ENCODE results near the gene ATP2C1.
A peak's percentile ranks its signal among the peaks of the same experiment; 100 is the strongest.

The ATP2C1 gene

DNA sequence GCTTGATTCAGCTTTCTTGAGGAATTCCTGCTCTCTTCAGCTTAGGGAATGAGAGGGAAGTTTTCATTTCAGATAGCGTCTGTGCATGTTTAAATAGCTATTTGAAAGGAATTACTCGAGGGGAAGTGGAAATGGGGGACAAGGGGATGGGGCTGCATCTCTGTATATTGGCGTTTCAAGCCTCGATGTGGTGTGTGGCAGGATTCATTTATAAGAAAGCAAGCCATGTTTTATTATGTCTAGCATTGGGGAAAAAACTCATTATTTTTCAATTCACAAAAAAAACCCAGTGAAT is 1.0 kb downstream of the ATP2C1 start:
- H3K4me1 ChIP-seq (ENCODE audit: control insufficient read depth, insufficient read depth, low read length): peaks cover 9% of the 10 kb centered on the region
- H3K9me3 ChIP-seq (ENCODE audit: control insufficient read depth, low read length): no peaks in the 10 kb centered on the region
- 0 to 14% methylated on average over 3 to 4 of the region's 4 CpGs for WGBS, 2 experiments
- H3K27me3 ChIP-seq (ENCODE audit: control insufficient read depth, insufficient read depth, low read length, poor library complexity, severe bottlenecking): no peaks in the 10 kb centered on the region
- peak overlapping the region; percentile 81 for H3K27ac ChIP-seq (ENCODE audit: insufficient read depth, low read depth, low read length, poor library complexity, severe bottlenecking)
- H3K4me3 ChIP-seq (ENCODE audit: insufficient read depth, low read depth, low read length): peak overlapping the region; percentile 86
- H3K36me3 ChIP-seq (ENCODE audit: control insufficient read depth, insufficient read depth, low read length): no peaks in the 10 kb centered on the region

DNA sequence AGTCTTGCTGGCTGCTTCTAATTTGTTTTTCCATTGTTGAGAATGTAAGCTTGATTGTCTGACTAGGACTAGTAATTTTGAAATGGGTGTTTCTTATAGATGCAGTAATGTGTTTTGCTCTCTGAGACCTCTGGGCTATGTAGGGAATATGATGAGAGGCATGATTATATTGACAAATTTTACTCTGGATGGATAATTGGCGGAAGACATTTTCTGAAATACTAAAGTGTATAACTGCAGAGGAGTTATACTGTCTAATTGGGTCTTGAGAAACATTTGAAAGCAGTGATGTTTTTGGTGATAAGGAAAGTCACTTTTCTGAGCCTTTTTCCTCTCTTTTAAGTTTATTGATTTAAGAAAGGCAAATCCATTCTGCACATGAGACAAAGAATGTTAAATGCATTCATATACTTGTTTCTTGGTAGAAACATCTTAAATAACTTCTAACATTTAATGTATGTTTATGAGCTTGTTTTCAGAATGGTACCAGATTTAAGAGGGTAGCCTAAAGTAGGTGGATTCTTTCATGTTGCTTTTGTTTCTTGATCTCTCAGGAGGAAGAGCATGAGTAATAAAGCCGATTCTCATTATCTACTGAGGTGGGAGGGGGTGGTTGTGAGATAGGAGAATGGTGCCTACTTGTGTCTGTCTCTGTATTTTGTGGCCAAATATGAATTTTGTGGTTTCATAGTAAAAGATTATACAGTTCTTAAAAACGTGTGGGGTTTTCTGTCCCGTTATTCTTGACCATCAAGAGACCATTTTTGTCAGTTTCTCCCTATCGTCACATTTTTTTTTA is 2.0 kb downstream of the ATP2C1 start:
- Histone ChIP-seq H3K9me3 (ENCODE audit: control insufficient read depth, low read length) (no peaks in the 10 kb centered on the region), H3K27ac (ENCODE audit: insufficient read depth, low read depth, low read length, poor library complexity, severe bottlenecking) (no peak overlapping the region), H3K4me3 (ENCODE audit: insufficient read depth, low read depth, low read length) (peak overlapping the region; percentile 86), H3K36me3 (ENCODE audit: control insufficient read depth, insufficient read depth, low read length) (no peaks in the 10 kb centered on the region), H3K27me3 (ENCODE audit: control insufficient read depth, insufficient read depth, low read length, poor library complexity, severe bottlenecking) (no peaks in the 10 kb centered on the region), H3K4me1 (ENCODE audit: control insufficient read depth, insufficient read depth, low read length) (peaks cover 9% of the 10 kb centered on the region)
- 73 to 78% methylated on average over 4 to 5 of the region's 5 CpGs for WGBS, 2 experiments

DNA sequence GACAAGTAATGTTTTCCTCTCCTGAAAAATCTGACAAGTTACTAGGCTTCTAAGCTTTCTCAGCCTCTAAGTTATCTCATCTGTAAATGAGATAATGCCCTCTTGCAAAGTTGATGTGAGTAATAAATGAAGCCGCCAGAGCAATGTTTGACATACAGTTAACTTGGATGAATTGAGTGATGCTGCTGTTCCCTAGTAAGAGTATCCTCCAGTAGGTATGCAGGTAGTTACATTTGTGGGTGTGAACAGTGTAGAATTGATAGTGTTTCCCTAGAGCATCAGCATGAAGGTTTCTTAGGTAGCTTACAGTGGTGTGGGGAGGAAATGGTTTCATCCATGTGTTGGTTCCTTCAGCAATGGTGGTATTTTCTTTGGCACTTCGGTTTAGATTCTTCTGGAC is 3.4 kb downstream of the ATP2C1 start:
- no peaks in the 10 kb centered on the region for H3K27me3 ChIP-seq (ENCODE audit: control insufficient read depth, insufficient read depth, low read length, poor library complexity, severe bottlenecking)
- peaks cover 13% of the 10 kb centered on the region for H3K4me1 ChIP-seq (ENCODE audit: control insufficient read depth, insufficient read depth, low read length)
- no peak overlapping the region for H3K4me3 ChIP-seq (ENCODE audit: insufficient read depth, low read depth, low read length)
- no peak overlapping the region for H3K27ac ChIP-seq (ENCODE audit: insufficient read depth, low read depth, low read length, poor library complexity, severe bottlenecking)
- H3K36me3 ChIP-seq (ENCODE audit: control insufficient read depth, insufficient read depth, low read length): no peaks in the 10 kb centered on the region
- H3K9me3 ChIP-seq (ENCODE audit: control insufficient read depth, low read length): no peaks in the 10 kb centered on the region
- 92 to 95% methylated on average over 2 of the region's 2 CpGs for WGBS, 2 experiments

DNA sequence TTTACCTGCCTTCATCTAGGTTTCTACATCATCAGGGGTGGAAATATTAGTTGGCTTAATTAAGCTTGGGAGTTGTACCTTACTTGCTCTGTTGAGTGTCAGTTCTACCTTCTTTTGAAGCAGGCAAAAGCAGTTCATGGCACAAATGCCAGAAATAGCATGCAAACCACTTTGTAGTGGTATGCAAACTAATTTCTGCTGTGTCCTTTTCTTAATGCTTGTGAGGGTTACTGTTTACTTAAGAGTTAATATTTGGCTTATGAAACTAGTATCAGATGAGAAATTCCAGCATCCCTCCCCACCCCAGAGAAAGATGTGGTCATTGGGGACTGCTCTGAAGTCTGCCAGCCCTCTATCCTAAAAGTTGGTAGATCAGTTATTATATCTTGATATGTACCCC is 7.1 kb downstream of the ATP2C1 start:
- Histone ChIP-seq H3K27me3 (ENCODE audit: control insufficient read depth, insufficient read depth, low read length, poor library complexity, severe bottlenecking) (no peaks in the 10 kb centered on the region), H3K4me1 (ENCODE audit: control insufficient read depth, insufficient read depth, low read length) (peaks cover 13% of the 10 kb centered on the region), H3K9me3 (ENCODE audit: control insufficient read depth, low read length) (no peaks in the 10 kb centered on the region), H3K27ac (ENCODE audit: insufficient read depth, low read depth, low read length, poor library complexity, severe bottlenecking) (no peak overlapping the region), H3K36me3 (ENCODE audit: control insufficient read depth, insufficient read depth, low read length) (no peaks in the 10 kb centered on the region), H3K4me3 (ENCODE audit: insufficient read depth, low read depth, low read length) (no peak overlapping the region)

DNA sequence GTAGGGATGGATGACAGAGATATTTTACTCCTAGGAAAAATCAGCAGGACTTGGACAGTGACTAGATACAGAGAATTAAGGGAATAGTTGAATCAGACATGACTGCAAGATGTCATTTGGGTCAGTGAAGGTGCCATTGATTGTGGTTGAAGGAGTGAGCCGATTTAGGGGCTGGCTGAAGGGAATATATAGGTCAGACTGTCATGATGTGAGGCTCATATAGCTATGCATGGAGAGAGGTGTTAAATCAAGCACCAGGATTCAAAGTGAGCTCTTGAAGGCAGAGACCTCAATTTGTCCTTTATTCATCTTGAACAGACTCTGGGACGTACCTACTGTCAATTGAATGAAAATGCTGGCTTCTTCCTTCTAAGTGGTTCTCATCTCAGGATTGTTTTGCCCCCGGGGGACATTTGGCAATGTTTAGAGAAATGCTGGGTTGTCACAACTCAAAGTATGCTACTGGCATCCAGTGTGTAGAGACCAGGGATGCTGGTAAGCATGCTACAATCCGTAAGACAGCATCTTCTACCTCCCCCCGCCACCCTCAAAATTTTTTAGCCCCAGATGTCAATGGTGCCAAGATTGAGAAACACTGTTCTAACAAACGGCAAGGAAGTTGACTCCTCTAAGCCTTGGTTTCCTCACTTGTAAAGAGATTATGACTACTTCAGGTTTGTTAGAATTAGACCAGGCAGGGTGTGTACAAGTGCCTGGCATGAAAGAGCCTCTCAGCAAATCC is 7.8 kb downstream of the ATP2C1 start:
- Histone ChIP-seq H3K27ac (ENCODE audit: insufficient read depth, low read depth, low read length, poor library complexity, severe bottlenecking) (no peak overlapping the region), H3K36me3 (ENCODE audit: control insufficient read depth, insufficient read depth, low read length) (no peaks in the 10 kb centered on the region), H3K27me3 (ENCODE audit: control insufficient read depth, insufficient read depth, low read length, poor library complexity, severe bottlenecking) (no peaks in the 10 kb centered on the region), H3K4me3 (ENCODE audit: insufficient read depth, low read depth, low read length) (no peak overlapping the region), H3K4me1 (ENCODE audit: control insufficient read depth, insufficient read depth, low read length) (peaks cover 9% of the 10 kb centered on the region), H3K9me3 (ENCODE audit: control insufficient read depth, low read length) (no peaks in the 10 kb centered on the region)
- WGBS, 2 experiments: 84 to 93% methylated on average over 6 of the region's 6 CpGs

DNA sequence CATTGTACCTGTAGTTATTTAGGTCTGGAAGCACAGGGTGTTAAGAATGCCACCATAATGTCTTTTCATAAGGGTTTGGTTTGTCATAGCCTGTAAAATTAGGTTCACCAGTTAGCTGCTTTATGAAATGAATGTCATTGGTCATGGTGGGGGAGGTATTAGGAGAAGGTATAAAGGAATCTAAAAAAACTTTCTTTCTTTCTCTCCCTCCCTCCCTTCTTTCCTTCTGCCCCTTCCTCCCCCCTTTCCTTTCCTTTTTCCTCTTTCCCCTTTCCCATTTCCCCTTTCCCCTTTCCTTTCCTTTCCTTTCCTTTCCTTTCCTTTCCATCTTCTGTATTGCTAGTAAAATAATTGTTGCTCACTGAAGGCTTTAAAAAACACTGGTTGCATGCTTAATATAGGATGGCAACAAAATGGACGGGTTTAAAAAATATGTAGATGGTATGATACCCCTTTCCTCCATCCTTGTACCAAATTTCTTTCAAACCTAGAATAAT is 9.6 kb downstream of the ATP2C1 start:
- H3K27me3 ChIP-seq (ENCODE audit: control insufficient read depth, insufficient read depth, low read length, poor library complexity, severe bottlenecking): no peaks in the 10 kb centered on the region
- WGBS, 2 experiments: no CpG with 5 or more reads among the region's 1 CpG
- H3K27ac ChIP-seq (ENCODE audit: insufficient read depth, low read depth, low read length, poor library complexity, severe bottlenecking): no peak overlapping the region
- H3K36me3 ChIP-seq (ENCODE audit: control insufficient read depth, insufficient read depth, low read length): no peaks in the 10 kb centered on the region
- H3K4me3 ChIP-seq (ENCODE audit: insufficient read depth, low read depth, low read length): no peak overlapping the region
- peaks cover 9% of the 10 kb centered on the region for H3K4me1 ChIP-seq (ENCODE audit: control insufficient read depth, insufficient read depth, low read length)
- H3K9me3 ChIP-seq (ENCODE audit: control insufficient read depth, low read length): no peaks in the 10 kb centered on the region

DNA sequence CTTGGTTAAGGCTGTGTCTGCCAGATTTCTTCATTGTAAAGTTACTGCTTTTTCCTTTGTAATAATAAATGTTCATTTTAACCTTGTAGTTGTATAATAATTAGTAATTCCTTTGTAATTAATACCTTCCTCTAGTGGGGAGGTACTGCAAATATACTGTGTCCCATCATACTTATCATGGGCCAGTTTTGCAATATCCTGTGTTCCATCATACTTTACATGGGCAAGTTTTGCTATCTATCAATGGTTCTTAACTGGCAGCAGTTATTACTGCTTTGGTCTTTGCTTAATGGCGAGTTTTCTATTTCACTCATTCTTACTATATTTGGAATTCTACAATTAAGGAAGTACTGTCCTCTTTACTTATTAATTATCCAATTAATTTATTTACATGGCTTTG is 10.6 kb downstream of the ATP2C1 start:
- Histone ChIP-seq H3K36me3 (ENCODE audit: control insufficient read depth, insufficient read depth, low read length) (no peaks in the 10 kb centered on the region), H3K4me3 (ENCODE audit: insufficient read depth, low read depth, low read length) (no peak overlapping the region), H3K4me1 (ENCODE audit: control insufficient read depth, insufficient read depth, low read length) (peaks cover 5% of the 10 kb centered on the region), H3K27me3 (ENCODE audit: control insufficient read depth, insufficient read depth, low read length, poor library complexity, severe bottlenecking) (no peaks in the 10 kb centered on the region), H3K9me3 (ENCODE audit: control insufficient read depth, low read length) (no peaks in the 10 kb centered on the region), H3K27ac (ENCODE audit: insufficient read depth, low read depth, low read length, poor library complexity, severe bottlenecking) (no peak overlapping the region)
- WGBS, 2 experiments: no CpG with 5 or more reads among the region's 1 CpG

DNA sequence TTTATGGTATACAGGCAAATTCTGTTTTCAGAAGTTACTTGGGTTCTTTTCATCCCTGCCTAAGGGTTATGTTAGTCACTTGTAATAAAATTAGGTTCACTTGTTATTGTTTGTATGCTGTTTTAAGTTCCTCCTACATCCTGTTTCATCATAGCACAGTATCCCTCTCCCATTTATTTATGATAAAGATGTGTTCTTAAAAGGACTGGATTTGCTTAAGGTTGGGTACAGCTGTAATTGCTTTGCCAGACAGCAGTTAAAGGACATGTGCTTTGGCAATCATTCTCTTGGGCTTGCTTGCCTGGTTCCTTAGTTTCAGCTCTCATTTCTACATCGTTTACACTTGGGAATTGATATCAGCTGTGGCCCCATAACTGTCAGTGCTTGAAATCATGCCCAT is 11.7 kb downstream of the ATP2C1 start:
- H3K27me3 ChIP-seq (ENCODE audit: control insufficient read depth, insufficient read depth, low read length, poor library complexity, severe bottlenecking): no peaks in the 10 kb centered on the region
- H3K27ac ChIP-seq (ENCODE audit: insufficient read depth, low read depth, low read length, poor library complexity, severe bottlenecking): no peak overlapping the region
- no peaks in the 10 kb centered on the region for H3K9me3 ChIP-seq (ENCODE audit: control insufficient read depth, low read length)
- peaks cover 5% of the 10 kb centered on the region for H3K4me1 ChIP-seq (ENCODE audit: control insufficient read depth, insufficient read depth, low read length)
- 86 to 91% methylated on average over 1 of the region's 1 CpG for WGBS, 2 experiments
- H3K36me3 ChIP-seq (ENCODE audit: control insufficient read depth, insufficient read depth, low read length): no peaks in the 10 kb centered on the region
- no peak overlapping the region for H3K4me3 ChIP-seq (ENCODE audit: insufficient read depth, low read depth, low read length)

DNA sequence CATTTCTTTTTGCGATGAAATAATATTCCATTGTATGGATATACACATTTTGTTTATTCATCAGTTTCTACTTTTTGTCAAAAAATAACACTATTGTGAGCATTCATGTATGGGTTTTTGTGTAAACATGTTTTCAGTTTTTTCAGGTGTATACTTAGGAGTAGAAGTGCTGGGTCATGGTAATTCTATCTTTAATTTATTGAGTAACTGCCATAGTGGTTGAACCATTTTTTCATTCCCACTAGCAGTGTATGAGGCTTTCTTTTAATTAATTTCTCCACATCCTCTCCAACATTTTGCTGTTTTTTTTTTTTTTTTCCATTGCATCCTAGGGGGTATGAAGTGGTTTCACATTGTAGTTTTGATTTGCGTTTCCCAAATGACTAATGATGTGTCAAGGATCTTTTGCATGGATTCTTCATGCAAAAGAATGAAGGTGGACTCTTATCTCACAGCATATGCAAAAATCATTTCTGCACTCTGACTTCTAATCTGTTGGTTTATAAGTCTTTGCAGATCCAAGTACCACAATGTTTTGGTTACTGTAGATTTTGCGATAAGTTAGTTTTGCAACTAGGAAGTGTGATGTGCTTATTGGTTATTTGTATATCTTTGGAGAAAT is 12.6 kb downstream of the ATP2C1 start:
- Histone ChIP-seq H3K4me3 (ENCODE audit: insufficient read depth, low read depth, low read length) (no peak overlapping the region), H3K36me3 (ENCODE audit: control insufficient read depth, insufficient read depth, low read length) (no peaks in the 10 kb centered on the region), H3K4me1 (ENCODE audit: control insufficient read depth, insufficient read depth, low read length) (no peaks in the 10 kb centered on the region), H3K27ac (ENCODE audit: insufficient read depth, low read depth, low read length, poor library complexity, severe bottlenecking) (no peak overlapping the region), H3K27me3 (ENCODE audit: control insufficient read depth, insufficient read depth, low read length, poor library complexity, severe bottlenecking) (no peaks in the 10 kb centered on the region), H3K9me3 (ENCODE audit: control insufficient read depth, low read length) (no peaks in the 10 kb centered on the region)
- 95% methylated on average over 2 of the region's 3 CpGs for WGBS, 2 experiments

DNA sequence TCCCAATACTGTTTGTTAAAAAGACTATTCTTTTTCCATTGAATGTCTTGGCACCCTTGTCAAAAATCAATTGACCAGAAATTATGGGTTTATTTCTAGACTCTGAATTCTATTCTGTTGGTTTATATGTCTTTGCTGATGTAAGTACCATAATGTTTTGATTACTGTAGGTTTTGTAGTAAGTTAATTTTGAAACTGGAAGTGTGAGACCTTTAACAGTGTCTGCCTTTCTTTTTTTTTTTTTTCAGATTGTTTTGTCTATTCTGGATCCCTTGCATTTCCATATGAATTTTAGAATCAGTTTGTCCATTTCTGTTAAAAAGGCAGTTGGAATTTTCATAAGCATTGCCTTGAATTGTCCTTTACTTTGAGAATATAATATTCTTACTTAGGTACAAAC is 13.6 kb downstream of the ATP2C1 start:
- no peaks in the 10 kb centered on the region for H3K36me3 ChIP-seq (ENCODE audit: control insufficient read depth, insufficient read depth, low read length)
- H3K4me3 ChIP-seq (ENCODE audit: insufficient read depth, low read depth, low read length): no peak overlapping the region

More for the DNA sequence above, 13.6 kb downstream of the ATP2C1 start:
- no peak overlapping the region for H3K27ac ChIP-seq (ENCODE audit: insufficient read depth, low read depth, low read length, poor library complexity, severe bottlenecking)
- no peaks in the 10 kb centered on the region for H3K27me3 ChIP-seq (ENCODE audit: control insufficient read depth, insufficient read depth, low read length, poor library complexity, severe bottlenecking)
- H3K9me3 ChIP-seq (ENCODE audit: control insufficient read depth, low read length): no peaks in the 10 kb centered on the region
- no peaks in the 10 kb centered on the region for H3K4me1 ChIP-seq (ENCODE audit: control insufficient read depth, insufficient read depth, low read length)

Measured in ectodermal cell (in vitro differentiated cells).